IMR-90 (cell line): ENCODE data around the gene YPEL3. TPM values are rescaled to one million over a fixed set of nuclear protein-coding genes. Genes with fewer than 3 reads are reported as not detected.

ENCODE experiments used
- ATAC-seq: fragments of 200-7000 bp; cut with Tn5 transposase; 2 replicates; pipeline ENCODE4 v1.9.1; 2020; ENCODE audit warnings: low read depth, mild to moderate bottlenecking, moderate library complexity
- BruUV-seq: library from RNA; stranded (reverse); fragments of 400-500 nt; replicated peaks from 2 replicates; lab custom pipeline; 2021; lab: Mats Ljungman, UMichigan
- CTCF ChIA-PET: fragments of 300-600 bp; formaldehyde crosslinking; extraction: SDS; loops from one replicate; lab custom pipeline; 2021; ENCODE audit warnings: antibody characterized with exemption; lab: Yijun Ruan, JAX
- POLR2A ChIA-PET: fragments of 300-600 bp; sonication (Branson Sonifier 250); formaldehyde crosslinking; loops from one replicate; lab custom pipeline; 2022; ENCODE audit warnings: antibody characterized with exemption; ENCODE audit not compliant: unreplicated experiment; lab: Charles Lee
- DNase-seq: peaks from one replicate; pipeline ENCODE4 v3.0.0; 2013
- H2AFZ ChIP-seq: replicated peaks from 2 replicates; pipeline ENCODE3; 2013; ENCODE audit warnings: low read length, mild to moderate bottlenecking; ENCODE audit not compliant: poor library complexity
- H2AK5ac ChIP-seq: 2 replicates; pipeline ENCODE4 v1.6.1; 2013; ENCODE audit warnings: low read depth, low read length, inconsistent platforms
- H2AK9ac ChIP-seq: replicated peaks from 2 replicates; pipeline ENCODE3; 2013; ENCODE audit warnings: mild to moderate bottlenecking, low read depth, low read length, moderate library complexity; ENCODE audit not compliant: poor library complexity
- H2BK120ac ChIP-seq: 2 replicates; pipeline ENCODE4 v1.6.1; 2013; ENCODE audit warnings: low read depth, low read length, inconsistent platforms
- H2BK15ac ChIP-seq: 3 replicates; pipeline ENCODE4 v1.6.1; 2013; ENCODE audit warnings: low read depth, low read length, inconsistent platforms
- H2BK20ac ChIP-seq: 2 replicates; pipeline ENCODE4 v1.6.1; 2013; ENCODE audit warnings: low read depth, mild to moderate bottlenecking, inconsistent platforms, low read length, moderate library complexity
- H2BK5ac ChIP-seq: 2 replicates; pipeline ENCODE4 v1.6.1; 2013; ENCODE audit warnings: mild to moderate bottlenecking, low read depth, low read length, inconsistent platforms; ENCODE audit not compliant: poor library complexity, severe bottlenecking
- H3K14ac ChIP-seq: replicated peaks from 2 replicates; pipeline ENCODE4 v1.6.1; 2013; ENCODE audit warnings: low read depth, low read length, inconsistent platforms
- H3K18ac ChIP-seq: 2 replicates; pipeline ENCODE4 v1.6.1; 2013; ENCODE audit warnings: low read depth, low read length, control low read depth
- H3K23ac ChIP-seq: 2 replicates; pipeline ENCODE4 v1.6.1; 2013; ENCODE audit warnings: low read depth, low read length, inconsistent platforms
- H3K27ac ChIP-seq: 2 replicates; pipeline ENCODE4 v1.5.1; 2013; ENCODE audit warnings: mild to moderate bottlenecking, control low read depth, low read length; ENCODE audit not compliant: insufficient read depth
- H3K27me3 ChIP-seq: 2 replicates; pipeline ENCODE4 v1.6.1; 2013; ENCODE audit warnings: low read length; ENCODE audit not compliant: control insufficient read depth, insufficient read depth
- H3K36me3 ChIP-seq: 2 replicates; pipeline ENCODE4 v1.6.1; 2013; ENCODE audit warnings: low read length, mixed read lengths; ENCODE audit not compliant: control insufficient read depth, insufficient read depth
- H3K4ac ChIP-seq: 2 replicates; pipeline ENCODE4 v1.6.1; 2013; ENCODE audit warnings: low read depth, low read length, inconsistent platforms
- H3K4me1 ChIP-seq: 2 replicates; pipeline ENCODE4 v1.6.1; 2013; ENCODE audit warnings: low read length, mixed read lengths; ENCODE audit not compliant: control insufficient read depth, insufficient read depth
- H3K4me2 ChIP-seq: 2 replicates; pipeline ENCODE4 v1.6.1; 2013; ENCODE audit warnings: low read depth, mild to moderate bottlenecking, control low read depth, low read length, moderate library complexity
- H3K4me3 ChIP-seq: 2 replicates; pipeline ENCODE4 v1.5.1; 2013; ENCODE audit warnings: low read depth, mild to moderate bottlenecking, control low read depth, low read length, moderate library complexity; ENCODE audit not compliant: insufficient read depth
- H3K56ac ChIP-seq: 2 replicates; pipeline ENCODE4 v1.6.1; 2013; ENCODE audit warnings: low read length, inconsistent platforms; ENCODE audit not compliant: insufficient read depth; ENCODE audit errors: extremely low read depth
- H3K79me1 ChIP-seq, 2 experiments: 2 replicates each; pipeline ENCODE4 v1.6.1; 2013; ENCODE audit warnings: low read length in 2 of 2, inconsistent platforms in 1 of 2, low read depth in 1 of 2
- H3K9ac ChIP-seq: 2 replicates; pipeline ENCODE4 v1.6.1; 2013; ENCODE audit warnings: low read depth, low read length, control low read depth
- H3K9me1 ChIP-seq: 2 replicates; pipeline ENCODE4 v1.6.1; 2013; ENCODE audit warnings: low read length, inconsistent platforms; ENCODE audit not compliant: insufficient read depth
- H3K9me3 ChIP-seq: 2 replicates; pipeline ENCODE4 v1.6.1; 2013; ENCODE audit warnings: low read length; ENCODE audit not compliant: control insufficient read depth, insufficient read depth
- H4K20me1 ChIP-seq: 2 replicates; pipeline ENCODE4 v1.6.1; 2013; ENCODE audit warnings: low read length, inconsistent platforms; ENCODE audit not compliant: insufficient read depth
- H4K5ac ChIP-seq: 2 replicates; pipeline ENCODE4 v1.6.1; 2013; ENCODE audit warnings: mild to moderate bottlenecking, low read depth, low read length, control low read depth
- H4K8ac ChIP-seq, 2 experiments: 2 replicates each; pipeline ENCODE4 v1.6.1; 2013; ENCODE audit warnings: low read depth in 2 of 2, low read length in 2 of 2, control low read depth in 1 of 2, inconsistent platforms in 1 of 2
- H4K91ac ChIP-seq: 2 replicates; pipeline ENCODE4 v1.6.1; 2013; ENCODE audit warnings: low read depth, low read length, inconsistent platforms; ENCODE audit not compliant: insufficient read depth
- BHLHE40 ChIP-seq: fragments of 150-350 bp; IDR thresholded peaks from 2 replicates; pipeline ENCODE4 v1.6.1; 2016; ENCODE audit warnings: mild to moderate bottlenecking, low read depth, low read length
- CEBPB ChIP-seq: IDR thresholded peaks from 2 replicates; pipeline ENCODE4 v1.6.1; 2012; ENCODE audit warnings: low read depth, low read length, improper control_type of control experiment
- MAZ ChIP-seq: IDR thresholded peaks from 2 replicates; pipeline ENCODE4 v1.6.1; 2012; ENCODE audit warnings: low read depth, mild to moderate bottlenecking, low read length, improper control_type of control experiment, moderate library complexity, borderline replicate concordance
- MXI1 ChIP-seq: IDR thresholded peaks from 2 replicates; pipeline ENCODE4 v1.6.1; 2012; ENCODE audit warnings: low read depth, mild to moderate bottlenecking, low read length, moderate library complexity, borderline replicate concordance
- WGBS, 2 experiments: methylation state at CpG; one replicate each; pipeline versions ENCODE4 v1.1.5 to v1.1.7; 2013; ENCODE audit warnings: missing lambda C conversion rate in 2 of 2; ENCODE audit not compliant: insufficient read length in 1 of 2; ENCODE audit errors: extremely low coverage in 2 of 2; 5-methylcytosine and 5-hydroxymethylcytosine counted together
- dilution Hi-C: fragments of 300-500 bp; cut with HindIII; formaldehyde crosslinking; loops from one replicate; pipeline ENCODE4 v1.14.3; 2018; ENCODE audit warnings: low sequenced_read_pairs; ENCODE audit not compliant: unreplicated experiment
- in situ Hi-C: fragments of 300-500 bp; cut with MboI; formaldehyde crosslinking; loops from 3 replicates; pipeline ENCODE4 v1.14.3; 2019; ENCODE audit warnings: low sequenced_read_pairs, inconsistent platforms, mixed read lengths
- intact Hi-C: fragments of 100-400 bp; cut with micrococcal nuclease; formaldehyde crosslinking; loops from 2 replicates; pipeline ENCODE4 v1.10.0; 2022
- polyA plus RNA-seq, 3 experiments: library from polyadenylated mRNA; depleted of rRNA; stranded (reverse); fragments of >200 nt; gene quantifications; 2 replicates each; pipeline ENCODE4 v1.2.3, GENCODE V29; 2012; ENCODE audit warnings: low replicate concordance in 1 of 3
- total RNA-seq: library from RNA; depleted of rRNA; stranded (reverse); fragments of >200 nt; gene quantifications from 2 replicates; pipeline ENCODE4 v1.2.3, GENCODE V29; 2012
- TF ChIP-seq, protein P1 (sequence below): conservative IDR thresholded peaks from 2 replicates; pipeline ENCODE4 v1.5.1; 2012; ENCODE audit warnings: mild to moderate bottlenecking, low read depth, low read length, improper control_type of control experiment

YPEL3 gene
- total and polyA plus RNA-seq, 2 of the 4 experiments (the other 2 are of a cell fraction) = 1.1 to 25.6 TPM

GRCh38 chr16:30116291-30117207 lies 20.5 kb upstream of the YPEL3 start (continued):
- TF ChIP-seq CEBPB = no peak

DNA sequence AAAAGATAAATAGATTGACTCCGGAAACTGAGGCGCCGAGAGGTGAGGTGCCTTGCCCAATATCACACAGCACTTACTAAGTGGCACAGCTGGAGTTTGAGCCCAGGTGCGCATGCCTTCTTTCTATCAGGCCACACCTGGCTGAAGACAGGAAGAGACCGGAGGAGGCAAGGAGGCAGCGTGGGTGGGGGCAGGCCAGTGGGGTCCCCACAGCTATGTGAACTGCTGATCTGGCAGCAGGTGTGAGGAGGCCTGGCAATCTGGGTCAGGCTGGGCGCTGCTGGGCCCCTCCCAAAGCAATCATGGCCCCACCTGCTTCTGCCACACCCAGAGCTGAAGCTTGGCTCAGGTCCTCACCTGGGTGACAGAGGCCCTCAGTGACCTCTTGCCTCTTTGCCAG lies 19.2 kb upstream of the YPEL3 start:
- H2AFZ ChIP-seq = no peak overlapping the region
- H3K9me3 ChIP-seq = no peaks in the 10 kb centered on the region
- dilution Hi-C loops (no loop called here), in situ Hi-C loops (no loop called here), intact Hi-C loops (no loop called here)
- TF ChIP-seq MAZ = no peak
- no peak for TF ChIP-seq BHLHE40
- TF ChIP-seq MXI1 = no peak
- TF ChIP-seq, protein P1, sequence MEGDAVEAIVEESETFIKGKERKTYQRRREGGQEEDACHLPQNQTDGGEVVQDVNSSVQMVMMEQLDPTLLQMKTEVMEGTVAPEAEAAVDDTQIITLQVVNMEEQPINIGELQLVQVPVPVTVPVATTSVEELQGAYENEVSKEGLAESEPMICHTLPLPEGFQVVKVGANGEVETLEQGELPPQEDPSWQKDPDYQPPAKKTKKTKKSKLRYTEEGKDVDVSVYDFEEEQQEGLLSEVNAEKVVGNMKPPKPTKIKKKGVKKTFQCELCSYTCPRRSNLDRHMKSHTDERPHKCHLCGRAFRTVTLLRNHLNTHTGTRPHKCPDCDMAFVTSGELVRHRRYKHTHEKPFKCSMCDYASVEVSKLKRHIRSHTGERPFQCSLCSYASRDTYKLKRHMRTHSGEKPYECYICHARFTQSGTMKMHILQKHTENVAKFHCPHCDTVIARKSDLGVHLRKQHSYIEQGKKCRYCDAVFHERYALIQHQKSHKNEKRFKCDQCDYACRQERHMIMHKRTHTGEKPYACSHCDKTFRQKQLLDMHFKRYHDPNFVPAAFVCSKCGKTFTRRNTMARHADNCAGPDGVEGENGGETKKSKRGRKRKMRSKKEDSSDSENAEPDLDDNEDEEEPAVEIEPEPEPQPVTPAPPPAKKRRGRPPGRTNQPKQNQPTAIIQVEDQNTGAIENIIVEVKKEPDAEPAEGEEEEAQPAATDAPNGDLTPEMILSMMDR = no peak
- no peak overlapping the region for H3K9ac ChIP-seq
- no TSS peak for BruUV-seq
- H4K5ac ChIP-seq = no peak overlapping the region
- H2AK5ac ChIP-seq = no peak overlapping the region
- H3K36me3 ChIP-seq = peaks cover 48% of the 10 kb centered on the region
- no peak overlapping the region for H3K23ac ChIP-seq
- H4K8ac ChIP-seq = no peak overlapping the region
- H3K4me3 ChIP-seq = no peak overlapping the region
- no peak overlapping the region for H2BK120ac ChIP-seq
- no peak overlapping the region for H3K56ac ChIP-seq
- H3K27ac ChIP-seq = no peak overlapping the region
- POLR2A ChIA-PET = no interaction called here
- H4K91ac ChIP-seq = no peak overlapping the region
- no peak overlapping the region for H2BK20ac ChIP-seq
- H3K9me1 ChIP-seq = peaks cover 3% of the 10 kb centered on the region; the same call in 1 of the 2 replicates
- H2BK5ac ChIP-seq = no peak overlapping the region
- no peak overlapping the region for H3K18ac ChIP-seq
- no CpG with 5 or more reads among the region's 7 CpGs for whole genome bisulfite sequencing, 2 experiments
- no peak overlapping the region for H2AK9ac ChIP-seq
- H3K4me2 ChIP-seq = no peak overlapping the region
- CTCF ChIA-PET = no interaction called here
- no peaks in the 10 kb centered on the region; a peak in 1 of 4 replicates for H3K79me1 ChIP-seq
- H3K4me1 ChIP-seq = no peaks in the 10 kb centered on the region; the same call in 1 of the 2 replicates
- DNase-seq = no peak
- no peaks in the 10 kb centered on the region for H4K20me1 ChIP-seq
- no peak for ATAC-seq
- no peak overlapping the region for H3K4ac ChIP-seq
- no peaks in the 10 kb centered on the region for H3K27me3 ChIP-seq
- no peak overlapping the region for H2BK15ac ChIP-seq
- no peak overlapping the region for H3K14ac ChIP-seq
